ENCODE measurements around the gene POTEM. TPM values are rescaled to one million over a fixed set of nuclear protein-coding genes. Genes with fewer than 3 reads are reported as not detected.
"Not testable (repeated sequence)": the region's sequence is repeated elsewhere in the genome, so short reads cannot be mapped to it uniquely, and the experiment has no call there.

POTEM gene
- polyA plus RNA-seq (2013, experiment 1 of 2) = not detected
- not detected for polyA plus RNA-seq (2013, experiment 2 of 2)

DNA sequence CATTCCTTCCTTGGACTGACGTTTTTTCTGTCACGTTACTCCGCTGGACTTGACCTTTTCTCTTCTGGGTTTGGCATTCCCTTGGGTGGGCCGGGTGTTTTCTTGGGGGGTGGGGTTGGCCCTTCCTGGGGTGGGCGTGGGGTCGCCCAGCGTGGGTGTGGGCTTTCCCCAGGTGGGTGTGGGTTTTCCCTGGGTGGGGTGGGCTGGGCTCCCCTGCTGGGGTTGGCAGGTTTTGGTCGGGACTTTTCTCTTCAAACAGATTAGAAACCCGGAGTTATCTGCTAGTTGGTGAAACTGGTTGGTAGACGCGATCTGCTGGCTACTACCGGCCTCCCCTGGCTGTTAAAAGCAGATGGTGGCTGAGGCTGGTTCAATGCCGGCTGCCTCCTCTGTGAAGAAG is at the start of gene POTEM:
Gene POTEM, plus strand, starts transcription at position 301 of the 400 bp plus-strand sequence. Its CDS starts 52 bp downstream, at position 353.
- not testable (repeated sequence) for H3K27ac ChIP-seq (ENCODE audit: low read depth, low read length, severe bottlenecking); H3K4me3 ChIP-seq (ENCODE audit: extremely low read depth, insufficient read depth, low read length, poor library complexity, severe bottlenecking); H3K9me3 ChIP-seq (ENCODE audit: control insufficient read depth, low read length); H3K36me3 ChIP-seq (ENCODE audit: control insufficient read depth, insufficient read depth, low read length); H3K4me1 ChIP-seq (ENCODE audit: control insufficient read depth, insufficient read depth, low read length, poor library complexity, severe bottlenecking)
- no CpG with 5 or more reads among the region's 13 CpGs for WGBS, 2 experiments (ENCODE audit: insufficient coverage in 2 of 2)

DNA sequence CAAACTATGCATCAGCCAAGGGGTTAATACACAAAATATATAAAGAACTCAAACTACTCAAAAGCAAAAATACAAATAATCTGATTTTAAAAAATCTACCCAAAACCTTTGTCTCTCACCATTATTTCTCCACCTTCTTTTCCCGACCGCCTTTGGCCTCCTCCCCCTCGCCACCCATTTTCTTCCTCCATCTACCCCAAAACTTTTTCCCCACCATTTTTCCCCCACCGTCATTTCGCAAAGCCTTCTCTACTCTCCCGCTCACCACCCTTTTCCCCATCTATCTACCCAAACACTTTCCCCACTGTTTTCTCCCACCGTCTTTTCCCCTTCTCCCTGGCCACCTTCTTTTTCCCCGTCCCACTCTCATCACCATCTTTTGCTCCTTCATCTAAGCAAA is 48.9 kb upstream of the POTEM start:
- H3K36me3 ChIP-seq (ENCODE audit: control insufficient read depth, insufficient read depth, low read length); H3K27ac ChIP-seq (ENCODE audit: low read depth, low read length, severe bottlenecking); H3K4me3 ChIP-seq (ENCODE audit: extremely low read depth, insufficient read depth, low read length, poor library complexity, severe bottlenecking); H3K9me3 ChIP-seq (ENCODE audit: control insufficient read depth, low read length); H3K4me1 ChIP-seq (ENCODE audit: control insufficient read depth, insufficient read depth, low read length, poor library complexity, severe bottlenecking): not testable (repeated sequence)
- no CpG with 5 or more reads among the region's 8 CpGs for WGBS, 2 experiments (ENCODE audit: insufficient coverage in 2 of 2)

DNA sequence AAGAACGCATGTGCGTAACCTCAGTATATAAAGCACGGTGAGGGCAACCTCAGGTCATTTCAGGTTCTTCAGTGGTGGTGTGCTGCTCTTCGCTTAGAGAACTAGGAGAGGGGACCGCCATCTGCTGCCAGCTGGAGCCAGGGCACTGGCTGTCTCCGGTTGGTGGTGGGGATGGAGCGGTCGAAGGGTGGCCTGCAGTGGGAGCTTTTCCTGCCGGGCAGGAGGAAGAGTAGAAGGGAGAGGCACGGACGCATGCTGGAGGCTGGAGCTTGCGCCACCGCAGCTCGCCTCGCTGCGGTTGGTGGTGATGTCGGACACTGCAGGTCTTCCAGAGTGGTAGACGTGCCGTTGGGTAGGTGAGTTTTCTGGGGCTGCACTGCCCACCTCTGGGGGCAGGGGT is 47.2 kb upstream of the POTEM start:
- not testable (repeated sequence) for H3K4me1 ChIP-seq (ENCODE audit: control insufficient read depth, insufficient read depth, low read length, poor library complexity, severe bottlenecking); H3K36me3 ChIP-seq (ENCODE audit: control insufficient read depth, insufficient read depth, low read length); H3K4me3 ChIP-seq (ENCODE audit: extremely low read depth, insufficient read depth, low read length, poor library complexity, severe bottlenecking); H3K27ac ChIP-seq (ENCODE audit: low read depth, low read length, severe bottlenecking); H3K9me3 ChIP-seq (ENCODE audit: control insufficient read depth, low read length)
- WGBS, 2 experiments (ENCODE audit: insufficient coverage in 2 of 2) = no CpG with 5 or more reads among the region's 19 CpGs

DNA sequence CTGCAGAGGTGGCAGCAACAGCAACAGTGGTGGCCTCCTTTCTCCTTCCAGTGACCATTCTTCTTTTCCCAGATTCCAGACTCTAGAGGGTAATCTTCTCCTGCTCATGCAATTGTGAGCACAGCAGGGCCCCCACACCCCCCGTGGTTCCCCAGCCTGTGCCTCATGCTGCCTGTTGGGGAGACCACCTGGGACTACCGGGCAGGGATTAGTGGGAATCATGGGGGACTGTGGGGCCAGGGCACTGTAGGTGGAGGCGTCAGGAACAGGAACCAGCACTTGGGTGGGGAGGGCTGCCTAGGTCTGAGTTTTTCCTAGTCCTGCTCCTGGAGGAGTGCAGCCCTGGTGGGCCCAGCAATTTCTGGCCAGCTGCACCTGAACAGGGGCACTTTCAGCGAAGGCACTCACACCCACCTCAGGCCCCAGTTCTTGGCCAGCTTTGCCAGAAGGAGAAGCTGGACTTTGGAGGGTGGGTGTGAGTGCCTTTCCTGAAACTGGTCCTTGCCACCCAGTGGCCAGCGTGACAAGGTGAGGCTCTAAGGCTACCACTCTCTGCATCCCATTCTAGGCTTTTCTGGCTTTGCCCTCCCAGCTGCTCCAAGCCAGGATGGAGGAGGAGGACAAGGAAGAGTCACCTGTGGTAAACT is 46.1 kb upstream of the POTEM start:
- not testable (repeated sequence) for H3K36me3 ChIP-seq (ENCODE audit: control insufficient read depth, insufficient read depth, low read length); H3K27ac ChIP-seq (ENCODE audit: low read depth, low read length, severe bottlenecking); H3K4me1 ChIP-seq (ENCODE audit: control insufficient read depth, insufficient read depth, low read length, poor library complexity, severe bottlenecking); H3K9me3 ChIP-seq (ENCODE audit: control insufficient read depth, low read length); H3K4me3 ChIP-seq (ENCODE audit: extremely low read depth, insufficient read depth, low read length, poor library complexity, severe bottlenecking)
- no CpG with 5 or more reads among the region's 5 CpGs for WGBS, 2 experiments (ENCODE audit: insufficient coverage in 2 of 2)

DNA sequence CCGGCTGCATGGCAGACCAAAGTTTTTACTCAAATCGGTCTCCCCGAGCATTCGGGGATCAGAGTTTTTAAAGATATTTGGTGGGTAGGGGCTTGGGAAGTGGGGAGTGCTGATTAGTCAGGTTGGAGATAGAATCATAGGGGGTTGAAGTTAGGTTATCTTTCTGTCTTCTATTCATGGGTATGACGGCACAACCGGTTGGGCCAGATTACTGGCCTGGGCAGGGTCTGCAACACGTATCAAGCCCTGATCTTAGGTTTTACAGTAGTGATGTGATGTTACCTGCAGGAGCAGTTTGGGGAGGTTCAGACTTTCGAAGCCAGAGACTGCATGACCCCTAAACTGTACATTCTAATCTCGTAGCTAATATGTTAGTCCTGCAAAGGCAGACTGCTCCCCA is 30.4 kb upstream of the POTEM start:
- H3K4me1 ChIP-seq (ENCODE audit: control insufficient read depth, insufficient read depth, low read length, poor library complexity, severe bottlenecking); H3K4me3 ChIP-seq (ENCODE audit: extremely low read depth, insufficient read depth, low read length, poor library complexity, severe bottlenecking); H3K36me3 ChIP-seq (ENCODE audit: control insufficient read depth, insufficient read depth, low read length); H3K9me3 ChIP-seq (ENCODE audit: control insufficient read depth, low read length); H3K27ac ChIP-seq (ENCODE audit: low read depth, low read length, severe bottlenecking): not testable (repeated sequence)
- WGBS, 2 experiments (ENCODE audit: insufficient coverage in 2 of 2) = no CpG with 5 or more reads among the region's 9 CpGs

DNA sequence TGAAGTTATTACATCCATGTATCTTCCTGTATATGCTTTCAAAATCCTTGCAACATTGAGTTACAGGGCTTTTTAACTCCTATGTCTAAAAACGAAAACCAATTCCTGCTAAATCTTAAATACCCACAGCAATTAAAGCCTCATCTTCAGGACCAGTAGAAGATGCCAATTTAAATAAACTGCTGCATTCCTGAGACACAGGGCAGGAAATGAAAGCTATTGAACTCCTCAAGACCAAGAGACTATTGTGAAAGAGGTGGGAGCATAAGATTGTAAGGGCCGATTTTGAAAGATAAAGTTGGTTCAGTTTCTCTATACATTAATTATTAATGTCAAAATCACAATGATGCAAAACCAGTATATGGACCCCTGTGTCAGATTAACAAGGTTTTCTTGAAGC is 28.5 kb upstream of the POTEM start:
- not testable (repeated sequence) for H3K4me3 ChIP-seq (ENCODE audit: extremely low read depth, insufficient read depth, low read length, poor library complexity, severe bottlenecking); H3K9me3 ChIP-seq (ENCODE audit: control insufficient read depth, low read length); H3K36me3 ChIP-seq (ENCODE audit: control insufficient read depth, insufficient read depth, low read length); H3K27ac ChIP-seq (ENCODE audit: low read depth, low read length, severe bottlenecking); H3K4me1 ChIP-seq (ENCODE audit: control insufficient read depth, insufficient read depth, low read length, poor library complexity, severe bottlenecking)
- no CpG with 5 or more reads among the region's 2 CpGs for WGBS, 2 experiments (ENCODE audit: insufficient coverage in 2 of 2)

DNA sequence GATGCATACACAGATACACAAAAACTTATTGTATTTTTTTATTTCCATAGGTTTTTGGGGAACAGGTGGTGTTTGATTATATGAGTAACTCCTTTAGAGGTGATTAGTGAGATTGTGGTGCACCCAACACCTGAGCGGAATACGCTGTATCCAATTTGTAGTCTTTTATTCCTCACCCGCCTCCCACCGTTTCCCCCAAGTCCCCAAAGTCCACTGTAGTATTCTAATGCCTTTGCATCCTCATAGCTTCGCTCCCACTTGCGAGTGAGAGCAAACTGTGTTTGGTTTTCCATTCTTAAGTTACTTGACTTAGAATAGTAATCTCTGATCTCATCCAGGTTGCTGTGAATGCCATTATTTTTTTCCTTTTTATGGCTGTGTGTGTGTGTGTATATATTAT is 17.3 kb upstream of the POTEM start:
- H3K36me3 ChIP-seq (ENCODE audit: control insufficient read depth, insufficient read depth, low read length); H3K4me3 ChIP-seq (ENCODE audit: extremely low read depth, insufficient read depth, low read length, poor library complexity, severe bottlenecking); H3K27ac ChIP-seq (ENCODE audit: low read depth, low read length, severe bottlenecking); H3K9me3 ChIP-seq (ENCODE audit: control insufficient read depth, low read length); H3K4me1 ChIP-seq (ENCODE audit: control insufficient read depth, insufficient read depth, low read length, poor library complexity, severe bottlenecking): not testable (repeated sequence)
- no CpG with 5 or more reads among the region's 6 CpGs for WGBS, 2 experiments (ENCODE audit: insufficient coverage in 2 of 2)

DNA sequence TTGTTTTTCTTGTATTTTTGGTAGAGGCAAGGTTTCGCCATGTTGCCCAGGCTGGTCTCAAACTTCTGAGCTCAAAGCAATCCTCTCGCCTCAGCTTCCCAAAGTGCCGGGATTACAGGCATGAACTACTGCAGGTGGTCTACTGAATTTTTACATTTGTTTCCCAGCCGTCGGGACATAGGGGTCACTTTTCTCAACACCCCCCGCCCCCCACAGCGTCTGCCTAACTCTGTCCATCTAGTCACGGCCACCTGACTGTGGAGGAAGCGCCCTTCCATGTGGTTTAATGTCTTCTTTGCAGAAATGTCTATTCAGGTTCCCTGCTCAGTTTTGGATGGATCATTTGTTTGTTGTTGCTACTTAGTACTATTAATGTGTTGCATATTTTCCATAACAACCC is 14.1 kb upstream of the POTEM start:
- H3K4me3 ChIP-seq (ENCODE audit: extremely low read depth, insufficient read depth, low read length, poor library complexity, severe bottlenecking); H3K9me3 ChIP-seq (ENCODE audit: control insufficient read depth, low read length); H3K36me3 ChIP-seq (ENCODE audit: control insufficient read depth, insufficient read depth, low read length); H3K27ac ChIP-seq (ENCODE audit: low read depth, low read length, severe bottlenecking); H3K4me1 ChIP-seq (ENCODE audit: control insufficient read depth, insufficient read depth, low read length, poor library complexity, severe bottlenecking): not testable (repeated sequence)
- 71 to 82% methylated on average over 4 to 7 of the region's 9 CpGs for WGBS, 2 experiments (ENCODE audit: insufficient coverage in 2 of 2)

DNA sequence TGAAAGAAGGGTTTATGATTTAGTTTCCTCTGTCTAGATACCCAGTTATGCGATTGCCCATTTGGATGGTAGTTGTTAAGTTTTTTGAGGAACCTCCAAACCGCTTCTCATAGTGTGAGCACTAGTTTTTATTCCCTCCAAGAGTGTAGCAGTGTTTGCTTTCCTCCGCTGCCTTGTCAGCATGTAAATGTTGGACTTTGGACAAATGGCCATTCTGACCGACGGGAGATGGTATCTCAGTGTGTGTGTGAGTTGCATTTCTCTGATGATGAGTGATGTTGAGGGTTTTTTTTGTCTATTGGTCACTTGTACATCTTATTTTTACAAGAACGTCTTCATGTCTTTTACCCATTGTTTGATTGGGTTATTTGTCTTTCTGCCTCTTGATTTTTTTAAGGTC is 11.4 kb upstream of the POTEM start:
- H3K4me3 ChIP-seq (ENCODE audit: extremely low read depth, insufficient read depth, low read length, poor library complexity, severe bottlenecking); H3K4me1 ChIP-seq (ENCODE audit: control insufficient read depth, insufficient read depth, low read length, poor library complexity, severe bottlenecking); H3K27ac ChIP-seq (ENCODE audit: low read depth, low read length, severe bottlenecking); H3K9me3 ChIP-seq (ENCODE audit: control insufficient read depth, low read length); H3K36me3 ChIP-seq (ENCODE audit: control insufficient read depth, insufficient read depth, low read length): not testable (repeated sequence)
- no CpG with 5 or more reads among the region's 6 CpGs for WGBS, 2 experiments (ENCODE audit: insufficient coverage in 2 of 2)

DNA sequence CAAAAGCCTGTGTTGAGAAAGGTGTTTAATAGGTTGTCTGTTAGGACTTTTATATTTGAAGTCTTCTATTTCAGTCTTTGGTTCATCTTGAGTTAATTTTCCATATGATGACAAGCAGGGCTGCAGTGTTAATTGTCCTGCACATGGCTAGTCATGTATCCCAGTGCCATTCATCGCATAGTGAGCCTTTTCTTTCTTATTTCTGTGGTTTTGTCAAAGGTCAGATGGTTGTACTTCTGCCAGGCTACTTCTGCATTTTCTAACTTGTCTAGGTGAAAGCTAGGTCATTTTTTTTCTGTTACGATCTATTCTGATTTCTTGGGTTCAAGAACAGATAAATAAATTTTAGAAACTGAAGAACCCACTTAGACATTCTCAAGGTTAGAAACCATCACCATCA is 5.7 kb upstream of the POTEM start:
- not testable (repeated sequence) for H3K4me1 ChIP-seq (ENCODE audit: control insufficient read depth, insufficient read depth, low read length, poor library complexity, severe bottlenecking); H3K4me3 ChIP-seq (ENCODE audit: extremely low read depth, insufficient read depth, low read length, poor library complexity, severe bottlenecking); H3K36me3 ChIP-seq (ENCODE audit: control insufficient read depth, insufficient read depth, low read length); H3K27ac ChIP-seq (ENCODE audit: low read depth, low read length, severe bottlenecking); H3K9me3 ChIP-seq (ENCODE audit: control insufficient read depth, low read length)
- no CpG with 5 or more reads among the region's 2 CpGs for WGBS, 2 experiments (ENCODE audit: insufficient coverage in 2 of 2)

DNA sequence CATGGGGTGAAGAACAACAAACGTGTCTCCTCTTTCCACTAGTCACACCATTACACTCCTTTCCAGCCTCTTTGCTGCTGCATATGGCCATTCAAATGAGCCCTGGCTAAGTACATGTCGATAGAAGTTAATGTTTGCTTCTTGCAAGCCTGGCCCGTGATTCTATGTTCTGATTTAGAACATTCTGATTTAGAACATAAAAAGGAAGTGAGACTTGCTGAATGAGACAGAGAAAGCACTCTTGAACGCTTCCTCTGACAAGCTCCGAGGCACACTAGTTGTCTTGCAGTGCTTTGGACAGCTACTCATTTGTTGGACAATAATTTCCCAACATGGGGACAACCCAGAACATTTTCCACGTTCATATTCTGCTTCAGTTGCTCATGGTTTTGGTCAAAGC is 5.1 kb upstream of the POTEM start:
- no CpG with 5 or more reads among the region's 6 CpGs for WGBS, 2 experiments (ENCODE audit: insufficient coverage in 2 of 2)
- H3K4me3 ChIP-seq (ENCODE audit: extremely low read depth, insufficient read depth, low read length, poor library complexity, severe bottlenecking); H3K36me3 ChIP-seq (ENCODE audit: control insufficient read depth, insufficient read depth, low read length); H3K27ac ChIP-seq (ENCODE audit: low read depth, low read length, severe bottlenecking); H3K4me1 ChIP-seq (ENCODE audit: control insufficient read depth, insufficient read depth, low read length, poor library complexity, severe bottlenecking); H3K9me3 ChIP-seq (ENCODE audit: control insufficient read depth, low read length): not testable (repeated sequence)

Measured in mesodermal cell (in vitro differentiated cells).